ENCODE measurements around the gene GIT1.

Gene GIT1

GRCh38 chr17:29585080-29585751 is 4.2 kb downstream of the GIT1 start:
- Histone ChIP-seq H3K4me3 (ENCODE audit: low read length) (no peak overlapping the region), H3K9me3 (ENCODE audit: low read length) (no peaks in the 10 kb centered on the region), H3K36me3 (ENCODE audit: insufficient read depth, low read length) (peaks cover 21% of the 10 kb centered on the region), H3K27me3 (ENCODE audit: insufficient read depth, low read length) (no peaks in the 10 kb centered on the region), H2AFZ (ENCODE audit: low read depth, low read length) (no peak overlapping the region), H3K4me1 (ENCODE audit: insufficient read depth, low read length) (peaks cover 42% of the 10 kb centered on the region)

GRCh38 chr17:29584452-29585079 is 4.9 kb downstream of the GIT1 start:
- no peaks in the 10 kb centered on the region for H3K9me3 ChIP-seq (ENCODE audit: low read length)
- H3K27me3 ChIP-seq (ENCODE audit: insufficient read depth, low read length), result no peaks in the 10 kb centered on the region
- H3K4me1 ChIP-seq (ENCODE audit: insufficient read depth, low read length), result peaks cover 36% of the 10 kb centered on the region
- H2AFZ ChIP-seq (ENCODE audit: low read depth, low read length), result no peak overlapping the region
- no peak overlapping the region for H3K4me3 ChIP-seq (ENCODE audit: low read length)
- H3K36me3 ChIP-seq (ENCODE audit: insufficient read depth, low read length), result peaks cover 21% of the 10 kb centered on the region

GRCh38 chr17:29583324-29584248 is 5.9 kb downstream of the GIT1 start:
- H3K9me3 ChIP-seq (ENCODE audit: low read length), result no peaks in the 10 kb centered on the region
- H3K4me1 ChIP-seq (ENCODE audit: insufficient read depth, low read length), result peaks cover 36% of the 10 kb centered on the region
- no peak overlapping the region for H2AFZ ChIP-seq (ENCODE audit: low read depth, low read length)
- no peak overlapping the region for H3K4me3 ChIP-seq (ENCODE audit: low read length)
- no peaks in the 10 kb centered on the region for H3K27me3 ChIP-seq (ENCODE audit: insufficient read depth, low read length)
- H3K36me3 ChIP-seq (ENCODE audit: insufficient read depth, low read length), result peaks cover 25% of the 10 kb centered on the region

GRCh38 chr17:29582772-29583171 is 6.7 kb downstream of the GIT1 start:
- Histone ChIP-seq H3K27me3 (ENCODE audit: insufficient read depth, low read length) (no peaks in the 10 kb centered on the region), H3K4me3 (ENCODE audit: low read length) (no peak overlapping the region), H3K36me3 (ENCODE audit: insufficient read depth, low read length) (peaks cover 31% of the 10 kb centered on the region), H3K4me1 (ENCODE audit: insufficient read depth, low read length) (peaks cover 28% of the 10 kb centered on the region), H3K9me3 (ENCODE audit: low read length) (no peaks in the 10 kb centered on the region), H2AFZ (ENCODE audit: low read depth, low read length) (no peak overlapping the region)

DNA sequence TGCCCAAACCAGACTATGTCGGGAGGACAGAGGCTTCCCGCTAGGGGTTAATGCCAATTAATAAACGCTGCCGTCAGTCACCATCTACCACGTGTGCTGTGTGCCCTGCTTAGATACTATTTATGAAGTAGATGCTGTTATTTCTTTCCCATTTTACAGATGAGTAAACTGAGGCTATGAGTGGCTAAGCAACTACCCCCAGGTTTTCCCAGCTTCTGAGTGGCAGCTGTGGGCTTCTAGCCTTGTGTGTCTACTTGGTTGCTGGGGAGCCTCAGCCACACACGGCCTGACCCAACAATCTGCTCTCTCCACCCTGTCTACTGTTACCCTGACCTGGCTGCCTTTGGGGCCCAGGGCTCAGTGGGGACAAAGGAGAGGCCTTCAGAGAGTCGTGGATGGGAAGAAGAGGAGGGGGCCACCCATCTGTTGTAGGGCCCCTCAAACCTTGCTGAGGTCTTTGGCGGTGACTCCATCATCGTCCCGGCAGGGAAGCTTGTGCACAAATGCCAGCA is 7.1 kb downstream of the GIT1 start:
- Histone ChIP-seq H3K4me1 (ENCODE audit: insufficient read depth, low read length) (peaks cover 24% of the 10 kb centered on the region), H3K27me3 (ENCODE audit: insufficient read depth, low read length) (no peaks in the 10 kb centered on the region), H3K9me3 (ENCODE audit: low read length) (no peaks in the 10 kb centered on the region), H2AFZ (ENCODE audit: low read depth, low read length) (no peak overlapping the region), H3K36me3 (ENCODE audit: insufficient read depth, low read length) (peaks cover 36% of the 10 kb centered on the region), H3K4me3 (ENCODE audit: low read length) (no peak overlapping the region)

DNA sequence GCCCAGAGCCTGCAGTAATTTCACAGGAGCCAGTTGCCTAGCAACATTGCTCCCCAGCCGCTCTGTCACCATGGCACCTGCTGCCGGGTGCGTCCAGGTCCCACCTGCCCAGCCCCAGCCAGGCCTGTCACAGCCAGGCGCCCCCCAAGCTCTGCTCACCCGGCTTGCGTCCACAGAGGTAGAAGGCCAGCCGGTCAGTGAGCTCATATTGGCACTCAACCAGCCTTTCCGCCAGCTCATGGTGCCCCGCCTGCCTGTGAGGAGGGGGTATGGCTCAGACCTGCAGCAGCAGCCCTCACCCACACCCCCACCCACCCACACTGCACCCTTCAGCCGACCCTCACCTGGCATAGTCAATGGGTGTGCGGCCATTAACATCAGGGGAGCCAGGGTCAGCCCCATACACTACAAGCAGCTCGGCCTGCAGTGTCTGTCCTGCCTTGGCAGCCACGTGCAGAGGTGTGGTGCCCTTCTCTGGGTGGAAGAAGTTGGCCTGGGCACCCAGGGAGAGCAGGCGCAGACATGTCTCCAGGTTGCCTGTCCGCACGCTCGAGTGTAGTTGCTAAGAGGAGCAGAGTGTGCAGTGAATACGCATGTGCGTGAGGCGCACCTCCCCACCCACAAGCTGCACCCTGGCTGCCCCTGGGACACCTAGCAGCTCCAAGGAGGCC is 7.7 kb downstream of the GIT1 start:
- peaks cover 41% of the 10 kb centered on the region for H3K36me3 ChIP-seq (ENCODE audit: insufficient read depth, low read length)
- H3K4me3 ChIP-seq (ENCODE audit: low read length), result no peak overlapping the region

GRCh38 chr17:29579866-29580771 is 9.3 kb downstream of the GIT1 start:
- Histone ChIP-seq H3K9me3 (ENCODE audit: low read length) (no peaks in the 10 kb centered on the region), H3K36me3 (ENCODE audit: insufficient read depth, low read length) (peaks cover 56% of the 10 kb centered on the region), H3K4me1 (ENCODE audit: insufficient read depth, low read length) (peaks cover 15% of the 10 kb centered on the region), H2AFZ (ENCODE audit: low read depth, low read length) (no peak overlapping the region), H3K4me3 (ENCODE audit: low read length) (no peak overlapping the region), H3K27me3 (ENCODE audit: insufficient read depth, low read length) (no peaks in the 10 kb centered on the region)

More for the DNA sequence above, 7.7 kb downstream of the GIT1 start:
- Histone ChIP-seq H3K27me3 (ENCODE audit: insufficient read depth, low read length) (no peaks in the 10 kb centered on the region), H2AFZ (ENCODE audit: low read depth, low read length) (no peak overlapping the region), H3K4me1 (ENCODE audit: insufficient read depth, low read length) (peaks cover 18% of the 10 kb centered on the region), H3K9me3 (ENCODE audit: low read length) (no peaks in the 10 kb centered on the region)

GRCh38 chr17:29578626-29579485 is 10.6 kb downstream of the GIT1 start:
- Histone ChIP-seq H3K9me3 (ENCODE audit: low read length) (no peaks in the 10 kb centered on the region), H3K27me3 (ENCODE audit: insufficient read depth, low read length) (no peaks in the 10 kb centered on the region), H3K4me3 (ENCODE audit: low read length) (no peak overlapping the region), H3K4me1 (ENCODE audit: insufficient read depth, low read length) (peaks cover 6% of the 10 kb centered on the region), H2AFZ (ENCODE audit: low read depth, low read length) (no peak overlapping the region), H3K36me3 (ENCODE audit: insufficient read depth, low read length) (peaks cover 69% of the 10 kb centered on the region)

DNA sequence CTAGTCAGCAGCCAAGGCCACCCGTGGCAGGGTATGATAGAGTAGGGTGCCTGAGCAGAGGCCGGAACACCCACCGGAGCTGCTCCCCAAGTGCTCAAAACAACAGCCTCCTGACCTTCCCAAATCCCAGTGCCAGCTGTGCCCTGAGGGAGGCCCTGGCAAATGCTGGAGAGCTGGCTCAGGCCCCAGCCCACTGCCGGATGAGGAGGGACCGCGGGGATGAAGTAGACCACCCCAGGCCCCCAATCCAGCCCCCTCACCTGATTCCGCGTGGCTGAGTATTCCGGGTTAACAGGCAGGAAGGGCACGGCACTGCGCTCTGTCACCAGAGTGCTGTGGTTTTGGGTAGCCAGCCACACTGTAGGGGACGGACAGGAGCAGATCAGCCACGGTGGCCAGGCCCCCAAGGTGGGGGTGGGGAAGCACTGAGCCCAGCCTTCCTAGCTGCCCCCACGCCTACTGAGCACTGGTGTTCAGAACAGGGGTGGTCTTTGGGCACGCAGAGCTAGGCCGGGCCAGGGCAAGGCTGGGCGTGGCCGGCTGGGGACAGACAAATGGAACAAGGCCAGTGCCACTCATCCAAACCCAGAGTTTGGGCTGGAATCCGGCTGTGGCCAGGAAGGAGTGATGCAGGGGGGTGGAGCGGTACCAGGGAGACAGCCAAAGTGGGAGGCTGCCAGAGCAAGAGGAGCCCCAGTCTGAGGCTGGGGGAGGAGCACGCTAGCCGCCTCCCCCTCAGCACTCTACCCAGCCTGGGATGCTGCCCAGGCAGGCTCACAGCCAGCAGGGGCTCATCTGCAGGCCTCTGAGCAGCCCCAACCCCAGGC is 11.8 kb downstream of the GIT1 start:
- peaks cover 6% of the 10 kb centered on the region for H3K4me1 ChIP-seq (ENCODE audit: insufficient read depth, low read length)
- H3K4me3 ChIP-seq (ENCODE audit: low read length), result no peak overlapping the region
- H3K9me3 ChIP-seq (ENCODE audit: low read length), result no peaks in the 10 kb centered on the region
- peaks cover 72% of the 10 kb centered on the region for H3K36me3 ChIP-seq (ENCODE audit: insufficient read depth, low read length)
- H2AFZ ChIP-seq (ENCODE audit: low read depth, low read length), result no peak overlapping the region
- H3K27me3 ChIP-seq (ENCODE audit: insufficient read depth, low read length), result no peaks in the 10 kb centered on the region

DNA sequence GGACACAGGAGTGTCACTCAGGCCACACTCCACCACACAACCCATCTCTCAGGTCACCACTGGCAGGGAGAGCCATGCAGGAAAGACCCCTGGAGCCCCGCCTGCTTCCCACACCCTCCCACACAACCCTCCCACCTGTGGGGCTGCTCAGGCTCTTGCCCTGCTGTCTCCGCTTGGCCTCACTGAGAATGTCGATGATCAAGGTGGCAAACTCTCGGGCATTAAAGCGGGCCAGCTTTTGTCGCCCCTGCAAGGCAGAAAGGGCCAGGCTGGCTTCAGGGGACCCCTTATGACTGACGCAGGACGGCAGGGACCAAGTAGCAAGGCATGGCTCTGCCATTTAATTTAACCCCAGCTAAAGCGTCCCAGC is 12.5 kb downstream of the GIT1 start:
- Histone ChIP-seq H3K4me3 (ENCODE audit: low read length) (no peak overlapping the region), H3K36me3 (ENCODE audit: insufficient read depth, low read length) (peaks cover 71% of the 10 kb centered on the region), H3K4me1 (ENCODE audit: insufficient read depth, low read length) (peaks cover 6% of the 10 kb centered on the region)

More for the DNA sequence above, 12.5 kb downstream of the GIT1 start:
- H3K27me3 ChIP-seq (ENCODE audit: insufficient read depth, low read length), result no peaks in the 10 kb centered on the region
- no peaks in the 10 kb centered on the region for H3K9me3 ChIP-seq (ENCODE audit: low read length)
- no peak overlapping the region for H2AFZ ChIP-seq (ENCODE audit: low read depth, low read length)

Data from neuron (in vitro differentiated cells).